GM21723 (cell line): ENCODE data around the gene ASS1.

Experiments used
- ATAC-seq: cut with Tn5 transposase; IDR thresholded peaks from one replicate; pipeline ENCODE4 v1.9.1; 2021; ENCODE audit warnings: mild to moderate bottlenecking, moderate library complexity; ENCODE audit not compliant: unreplicated experiment

The ASS1 gene

DNA sequence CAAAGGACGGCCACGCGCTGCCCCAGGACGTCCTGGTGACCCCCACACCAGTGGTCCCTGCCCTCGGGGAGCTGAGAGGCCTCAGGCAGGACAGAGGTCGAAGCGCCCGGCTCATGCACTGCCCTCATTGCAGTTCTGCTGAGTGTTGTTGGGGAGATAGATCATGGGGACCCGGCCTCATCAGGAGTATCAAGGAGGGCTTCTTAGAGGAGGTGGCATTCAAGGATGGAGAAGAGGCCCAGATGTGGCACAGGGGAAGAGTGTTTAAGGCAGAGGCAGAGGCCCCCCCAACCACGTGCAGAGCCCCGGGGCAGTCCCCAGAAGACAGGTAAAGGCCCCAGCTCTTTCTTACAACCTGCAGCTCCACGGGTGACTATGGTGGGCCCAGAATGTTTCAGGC is 26.2 kb downstream of the ASS1 start:
- ATAC-seq, result no peak

DNA sequence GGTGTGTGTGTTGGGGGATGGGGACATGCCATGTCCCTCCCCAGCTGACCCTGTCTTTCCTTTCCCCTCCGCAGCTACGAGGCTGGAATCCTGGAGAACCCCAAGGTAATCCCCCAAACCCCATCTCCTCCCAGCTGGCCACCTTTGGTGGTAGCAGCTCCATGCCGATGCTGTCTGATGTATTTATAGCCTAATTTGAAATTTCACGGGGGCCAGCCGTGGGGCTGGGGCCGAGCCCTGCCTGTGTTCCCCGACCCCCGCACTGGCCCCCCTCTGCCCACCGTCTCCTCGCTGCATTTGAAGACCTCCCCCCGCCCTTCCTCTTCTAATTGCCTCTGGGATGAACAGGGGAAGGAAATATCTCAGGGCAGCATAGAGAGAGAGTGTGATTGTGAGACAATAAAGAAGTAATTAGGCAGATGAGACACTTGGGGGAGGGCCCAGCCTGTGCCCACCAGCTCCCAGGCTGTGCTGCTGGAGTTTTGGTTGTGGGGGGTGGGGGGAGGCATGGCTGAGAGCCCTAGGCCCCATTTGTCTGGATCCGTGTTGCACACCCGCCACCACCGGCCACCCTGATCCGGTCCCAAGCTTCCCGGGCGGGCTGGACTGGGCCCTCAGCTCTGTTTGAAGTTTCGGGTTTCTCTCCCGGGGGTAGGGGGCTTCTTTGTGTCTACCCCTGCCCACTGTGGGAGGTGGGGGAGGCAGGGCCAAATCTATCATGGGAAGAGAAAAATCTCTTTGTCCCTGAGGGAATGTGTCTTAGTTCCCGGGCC is 26.8 kb downstream of the ASS1 start:
- no peak for ATAC-seq

- no peak for ATAC-seq
Observed at GRCh38 chr9:130472184-130472705, 27.5 kb downstream of the ASS1 start.

- no peak for ATAC-seq
Observed at GRCh38 chr9:130473009-130473408, 28.2 kb downstream of the ASS1 start.

GRCh38 chr9:130473566-130473965 is 28.8 kb downstream of the ASS1 start:
- ATAC-seq, result no peak

DNA sequence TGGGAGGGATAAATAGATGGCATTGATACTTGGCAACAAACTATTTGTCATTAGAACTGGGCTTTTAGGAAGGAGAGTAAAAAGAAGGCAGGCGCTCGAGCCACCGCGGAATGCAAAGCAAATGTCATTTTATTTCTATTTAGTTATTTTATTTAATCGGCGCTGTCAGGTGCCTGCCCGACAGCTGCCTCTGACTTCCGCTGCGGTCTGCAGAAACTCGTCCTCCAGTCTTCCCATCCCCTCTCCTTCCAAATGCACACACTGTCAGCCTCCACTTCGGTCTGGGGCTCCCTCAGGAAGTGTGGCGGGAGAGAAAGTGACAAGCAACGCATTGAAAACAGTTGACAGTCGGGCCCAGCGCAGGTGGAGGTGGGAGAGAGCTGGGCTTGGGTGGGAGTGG is 29.3 kb downstream of the ASS1 start:
- no peak for ATAC-seq

GRCh38 chr9:130476151-130476730 is 31.5 kb downstream of the ASS1 start:
- no peak for ATAC-seq

GRCh38 chr9:130477564-130477963 is 32.8 kb downstream of the ASS1 start:
- ATAC-seq, result no peak

GRCh38 chr9:130478152-130478551 is 33.4 kb downstream of the ASS1 start:
- no peak for ATAC-seq

DNA sequence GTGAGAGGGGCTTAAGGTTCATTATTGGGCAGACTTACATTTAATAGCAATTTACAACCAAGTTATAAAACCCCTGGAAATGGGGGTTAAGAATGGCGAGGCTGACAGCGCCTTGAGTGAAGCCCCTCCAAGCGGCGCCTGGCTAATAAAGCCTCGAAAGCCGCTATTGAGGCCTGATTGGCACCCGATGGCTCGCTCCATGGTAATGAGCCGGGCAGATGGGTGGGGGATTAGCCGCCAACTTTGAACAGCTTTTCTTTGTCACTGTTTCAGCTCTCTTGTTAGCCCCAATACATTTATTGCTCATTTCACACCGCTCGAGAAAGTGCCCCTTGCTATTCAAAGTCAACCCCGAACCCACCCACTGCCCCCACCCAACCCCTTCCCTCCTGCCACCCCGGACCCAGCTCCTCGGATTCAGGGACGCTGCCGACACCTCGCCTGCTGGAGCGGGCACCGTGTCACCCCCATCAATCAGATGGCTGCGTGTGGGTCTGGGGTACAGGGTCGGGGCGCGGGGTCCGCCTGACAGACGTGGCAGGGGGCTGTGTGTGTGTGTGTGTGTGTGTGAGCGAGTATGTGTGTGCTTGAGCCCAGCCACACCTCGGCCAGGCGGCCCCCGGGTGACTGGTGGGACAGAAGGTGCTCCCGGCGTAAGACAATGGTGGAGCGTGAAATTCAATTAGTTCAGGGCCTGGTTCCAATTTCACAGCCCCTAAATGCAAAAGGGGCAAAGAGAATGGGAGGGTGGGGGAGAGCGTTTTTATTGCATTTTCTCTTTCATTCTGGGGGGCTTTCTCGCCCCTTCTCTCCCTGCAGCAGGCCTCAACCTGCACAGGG is 34.2 kb downstream of the ASS1 start:
- ATAC-seq, result no peak

GRCh38 chr9:130479587-130479986 is 34.8 kb downstream of the ASS1 start:
- no peak for ATAC-seq

DNA sequence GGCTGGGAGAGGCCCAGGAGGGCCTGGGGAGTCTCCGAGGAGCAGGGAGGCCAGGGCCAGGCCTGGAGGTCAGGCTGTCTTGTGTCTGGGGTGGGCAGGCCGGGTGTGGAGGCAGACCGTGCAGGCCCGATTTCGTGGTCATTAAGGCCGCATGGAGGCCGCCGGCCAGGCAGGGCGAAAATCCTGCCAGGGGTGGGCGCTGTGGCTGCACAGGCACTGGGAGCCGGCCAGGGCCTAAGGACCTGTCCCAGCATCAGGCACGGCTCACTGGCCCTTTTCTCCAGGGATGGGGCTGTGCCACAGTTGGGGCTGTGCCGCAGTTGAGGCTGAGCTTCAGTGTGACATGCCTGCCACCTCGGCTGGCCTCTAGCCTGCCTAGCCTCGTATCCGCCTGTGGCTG is 35.9 kb downstream of the ASS1 start:
- ATAC-seq, result no peak

GRCh38 chr9:130482463-130482862 is 37.7 kb downstream of the ASS1 start:
- ATAC-seq, result no peak

- no peak for ATAC-seq
Observed at GRCh38 chr9:130483371-130483971, 38.7 kb downstream of the ASS1 start.

- ATAC-seq, result no peak
Observed at GRCh38 chr9:130484362-130485072, 39.8 kb downstream of the ASS1 start.

GRCh38 chr9:130486103-130486502 is 41.3 kb downstream of the ASS1 start:
- no peak for ATAC-seq

DNA sequence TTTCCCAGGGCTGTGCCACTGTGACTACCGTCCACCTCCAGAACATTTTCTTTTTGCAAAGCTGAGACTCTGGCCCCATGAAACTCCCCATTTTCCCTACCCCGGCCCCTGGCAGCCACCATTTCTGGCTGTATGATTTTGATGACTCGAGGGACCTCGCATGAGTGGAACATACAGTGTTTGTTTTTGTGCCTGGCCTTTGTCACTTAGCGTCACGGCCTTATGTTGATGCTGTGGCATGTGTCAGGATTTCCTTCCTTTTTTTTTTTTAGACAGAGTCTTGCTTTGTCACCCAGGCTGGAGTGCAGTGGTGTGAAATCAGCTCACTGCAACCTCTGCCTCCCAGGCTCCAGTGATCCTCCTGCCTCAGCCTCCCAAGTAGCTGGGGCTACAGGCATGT is 42.7 kb downstream of the ASS1 start:
- ATAC-seq, result no peak

GRCh38 chr9:130488621-130489330 is 44.0 kb downstream of the ASS1 start:
- ATAC-seq, result no peak

DNA sequence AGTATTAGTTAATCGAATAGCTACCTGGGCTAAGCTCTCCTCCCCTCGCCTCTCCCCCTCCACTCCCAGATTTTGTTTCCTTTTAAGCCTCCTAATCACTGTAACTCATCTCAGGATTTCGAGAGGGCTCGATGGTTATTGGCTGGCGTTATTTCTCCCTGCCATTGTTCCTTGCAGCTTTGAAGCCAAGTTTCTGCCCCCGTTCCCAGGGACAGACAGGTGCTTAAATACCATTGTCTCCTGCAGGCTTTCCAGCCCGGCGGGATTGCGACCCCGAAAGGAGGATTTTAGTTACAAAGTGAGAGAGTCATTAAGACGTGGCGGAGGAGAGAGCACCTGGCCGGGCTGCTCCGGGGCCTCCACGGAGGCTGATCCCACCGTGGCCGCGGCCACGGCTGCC is 46.2 kb downstream of the ASS1 start:
- no peak for ATAC-seq
